A549 (cell line): ENCODE results near the gene MAPK1.

Experiments
- CEBPB ChIP-seq, 2 experiments: fragments of >200 bp in 1 of 2; sonication (Bioruptor Twin) in 1 of 2; formaldehyde crosslinking in 1 of 2; IDR thresholded peaks; 2 replicates each; pipeline ENCODE4 v1.6.1; 2012 to 2016
- CTCF ChIP-seq: fragments of >200 bp; sonication (Bioruptor Twin); formaldehyde crosslinking; IDR thresholded peaks from 3 replicates; pipeline ENCODE4 v1.5.1; 2016
- POLR2A ChIP-seq: IDR thresholded peaks from 2 replicates; pipeline ENCODE4 v1.6.1; 2012; ENCODE audit warnings: mild to moderate bottlenecking, low read length

GRCh38 chr22:21857481-21857914 is 9.9 kb downstream of the MAPK1 start:
- TF ChIP-seq CEBPB (IDR thresholded peaks at IDR 0.05) (no peak), POLR2A (no peak), CTCF (no peak)
